Parathyroid adenoma (tissue), 2 donors: Measurements from ENCODE around the gene CHRNG.
A peak's percentile ranks its signal among the peaks of the same experiment; 100 is the strongest.

Source experiments
- H2AFZ ChIP-seq: fragments of 300-600 bp; sonication (generic); one replicate; pipeline ENCODE4 v1.7.0; 2017; ENCODE audit warnings: antibody characterized with exemption, mild to moderate bottlenecking
- H3K27ac ChIP-seq: fragments of 300-600 bp; sonication (generic); one replicate; pipeline ENCODE4 v1.7.0; 2017
- H3K27me3 ChIP-seq: fragments of 300-600 bp; sonication (generic); one replicate; pipeline ENCODE4 v1.7.0; 2017; ENCODE audit warnings: low read length; ENCODE audit not compliant: control insufficient read depth, insufficient read depth
- H3K36me3 ChIP-seq: fragments of 300-600 bp; sonication (generic); one replicate; pipeline ENCODE4 v1.7.0; 2017; ENCODE audit warnings: low read length; ENCODE audit not compliant: control insufficient read depth, insufficient read depth
- H3K4me1 ChIP-seq: fragments of 300-600 bp; sonication (generic); one replicate; pipeline ENCODE4 v1.7.0; 2017; ENCODE audit warnings: control low read depth
- H3K4me2 ChIP-seq: fragments of 300-600 bp; sonication (generic); one replicate; pipeline ENCODE4 v1.7.0; 2017; ENCODE audit warnings: low read length
- H3K4me3 ChIP-seq: fragments of 300-600 bp; sonication (generic); one replicate; pipeline ENCODE4 v1.7.0; 2017; ENCODE audit warnings: low read depth, low read length
- H3K79me2 ChIP-seq: fragments of 300-600 bp; sonication (generic); one replicate; pipeline ENCODE4 v1.7.0; 2017; ENCODE audit warnings: control low read depth
- H3K9ac ChIP-seq: fragments of 300-600 bp; sonication (generic); one replicate; pipeline ENCODE4 v1.7.0; 2017; ENCODE audit warnings: mild to moderate bottlenecking
- H3K9me3 ChIP-seq: fragments of 300-600 bp; sonication (generic); one replicate; pipeline ENCODE4 v1.7.0; 2017; ENCODE audit warnings: low read length; ENCODE audit not compliant: control insufficient read depth
- TF ChIP-seq, protein P1 (sequence below): fragments of 300-600 bp; sonication (generic); IDR thresholded peaks from one replicate; pipeline ENCODE4 v1.7.0; 2017; ENCODE audit warnings: antibody characterized with exemption, mild to moderate bottlenecking
- donor health status: primary hyperparathyroidism.

The CHRNG gene

GRCh38 chr2:232550354-232551249 lies 11.1 kb downstream of the CHRNG start, which contains the start of the genes EIF4E2 and TIGD1:
Gene EIF4E2, plus strand, starts transcription at chr2:232550689. Its CDS starts 36 bp downstream, at chr2:232550725.
Gene TIGD1, minus strand, starts transcription at chr2:232550557. Its CDS starts 675 bp downstream, at chr2:232549882.
- Histone ChIP-seq H3K79me2 (peaks cover 19% of the 10 kb centered on the region), H3K4me1 (peaks cover 8% of the 10 kb centered on the region), H3K4me3 (peak within 1 kb of the TSS; percentile 92), H3K36me3 (no peaks in the 10 kb centered on the region), H3K9me3 (no peaks in the 10 kb centered on the region), H3K27me3 (no peaks in the 10 kb centered on the region), H3K4me2 (peak within 1 kb of the TSS; percentile 87), H3K9ac (peak within 1 kb of the TSS; percentile 87), H3K27ac (peak within 1 kb of the TSS; percentile 91), H2AFZ (peak within 1 kb of the TSS; percentile 95)
- TF ChIP-seq, protein P1, sequence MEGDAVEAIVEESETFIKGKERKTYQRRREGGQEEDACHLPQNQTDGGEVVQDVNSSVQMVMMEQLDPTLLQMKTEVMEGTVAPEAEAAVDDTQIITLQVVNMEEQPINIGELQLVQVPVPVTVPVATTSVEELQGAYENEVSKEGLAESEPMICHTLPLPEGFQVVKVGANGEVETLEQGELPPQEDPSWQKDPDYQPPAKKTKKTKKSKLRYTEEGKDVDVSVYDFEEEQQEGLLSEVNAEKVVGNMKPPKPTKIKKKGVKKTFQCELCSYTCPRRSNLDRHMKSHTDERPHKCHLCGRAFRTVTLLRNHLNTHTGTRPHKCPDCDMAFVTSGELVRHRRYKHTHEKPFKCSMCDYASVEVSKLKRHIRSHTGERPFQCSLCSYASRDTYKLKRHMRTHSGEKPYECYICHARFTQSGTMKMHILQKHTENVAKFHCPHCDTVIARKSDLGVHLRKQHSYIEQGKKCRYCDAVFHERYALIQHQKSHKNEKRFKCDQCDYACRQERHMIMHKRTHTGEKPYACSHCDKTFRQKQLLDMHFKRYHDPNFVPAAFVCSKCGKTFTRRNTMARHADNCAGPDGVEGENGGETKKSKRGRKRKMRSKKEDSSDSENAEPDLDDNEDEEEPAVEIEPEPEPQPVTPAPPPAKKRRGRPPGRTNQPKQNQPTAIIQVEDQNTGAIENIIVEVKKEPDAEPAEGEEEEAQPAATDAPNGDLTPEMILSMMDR, result peak; percentile 46

DNA sequence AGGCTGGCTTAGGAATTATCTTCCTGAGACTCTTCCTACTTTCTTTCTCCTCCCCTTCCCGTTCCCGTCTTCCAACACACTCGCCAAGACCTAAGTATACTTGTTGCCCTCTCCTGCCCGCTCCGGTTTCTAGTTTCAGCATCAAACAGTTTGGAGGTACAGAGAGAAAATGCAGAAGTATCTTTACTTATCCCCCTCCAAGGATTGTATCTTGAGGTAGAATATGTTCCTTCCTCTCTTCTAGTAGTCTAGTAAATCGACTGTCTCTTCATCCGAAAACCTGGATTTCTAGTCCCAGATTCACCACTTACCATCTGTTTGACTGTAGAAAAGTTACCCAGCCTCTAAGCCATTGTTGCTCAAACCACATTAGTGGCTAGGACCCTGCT lies 11.8 kb downstream of the CHRNG start:
- TF ChIP-seq, protein P1, result no peak
- Histone ChIP-seq H2AFZ (peak overlapping the region; percentile 95), H3K27me3 (no peaks in the 10 kb centered on the region), H3K36me3 (no peaks in the 10 kb centered on the region), H3K9ac (peak overlapping the region; percentile 87), H3K4me1 (peaks cover 8% of the 10 kb centered on the region), H3K79me2 (peaks cover 19% of the 10 kb centered on the region), H3K27ac (peak overlapping the region; percentile 91), H3K9me3 (no peaks in the 10 kb centered on the region), H3K4me2 (peak overlapping the region; percentile 87), H3K4me3 (peak overlapping the region; percentile 92)

GRCh38 chr2:232551776-232552175 lies 12.3 kb downstream of the CHRNG start:
- no peak overlapping the region for H3K9ac ChIP-seq
- no peak overlapping the region for H2AFZ ChIP-seq
- no peaks in the 10 kb centered on the region for H3K27me3 ChIP-seq
- peak overlapping the region; percentile 87 for H3K4me2 ChIP-seq
- H3K4me1 ChIP-seq, result peaks cover 8% of the 10 kb centered on the region
- peak overlapping the region; percentile 92 for H3K4me3 ChIP-seq
- no peaks in the 10 kb centered on the region for H3K9me3 ChIP-seq
- peaks cover 19% of the 10 kb centered on the region for H3K79me2 ChIP-seq
- no peaks in the 10 kb centered on the region for H3K36me3 ChIP-seq
- TF ChIP-seq, protein P1, result no peak
- H3K27ac ChIP-seq, result no peak overlapping the region

- no peaks in the 10 kb centered on the region for H3K27me3 ChIP-seq
- H3K4me3 ChIP-seq, result no peak overlapping the region
- no peaks in the 10 kb centered on the region for H3K9me3 ChIP-seq
- TF ChIP-seq, protein P1, result no peak
- no peak overlapping the region for H2AFZ ChIP-seq
- H3K27ac ChIP-seq, result no peak overlapping the region
- H3K9ac ChIP-seq, result no peak overlapping the region
- peaks cover 14% of the 10 kb centered on the region for H3K79me2 ChIP-seq
- H3K4me1 ChIP-seq, result peaks cover 6% of the 10 kb centered on the region
- no peak overlapping the region for H3K4me2 ChIP-seq
- H3K36me3 ChIP-seq, result no peaks in the 10 kb centered on the region
Measured at GRCh38 chr2:232556426-232556825, 16.9 kb downstream of the CHRNG start.
